Measurements from ENCODE around the gene LGALS7. TPM values are rescaled to one million over a fixed set of nuclear protein-coding genes. Genes with fewer than 3 reads are reported as not detected.

LGALS7 gene
- total and polyA plus RNA-seq, 2 of the 13 experiments (the other 11 are each of a cell fraction or from before 2014, with no cell fraction given) = 0.73 TPM; not detected in 1

DNA sequence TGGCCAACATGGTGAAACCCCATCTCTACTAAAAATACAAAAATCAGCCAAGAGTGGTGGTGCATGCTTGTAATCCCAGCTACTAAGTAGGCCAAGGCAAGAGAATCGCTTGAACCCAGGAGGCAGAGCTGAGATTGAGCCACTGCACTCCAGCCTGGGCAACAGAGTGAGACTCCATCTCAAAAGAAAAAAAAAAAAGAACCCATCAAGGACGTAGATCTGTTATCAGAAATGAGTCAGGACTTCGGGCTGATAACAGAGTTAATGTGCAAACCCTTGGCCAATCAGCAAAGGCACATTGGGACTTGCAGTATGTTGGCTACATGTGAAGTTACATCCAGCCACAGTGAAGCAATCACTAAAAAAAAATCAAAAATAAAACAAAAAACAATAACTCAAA lies 10.9 kb upstream of the LGALS7 start (continued):
- TF ChIP-seq, protein P1, sequence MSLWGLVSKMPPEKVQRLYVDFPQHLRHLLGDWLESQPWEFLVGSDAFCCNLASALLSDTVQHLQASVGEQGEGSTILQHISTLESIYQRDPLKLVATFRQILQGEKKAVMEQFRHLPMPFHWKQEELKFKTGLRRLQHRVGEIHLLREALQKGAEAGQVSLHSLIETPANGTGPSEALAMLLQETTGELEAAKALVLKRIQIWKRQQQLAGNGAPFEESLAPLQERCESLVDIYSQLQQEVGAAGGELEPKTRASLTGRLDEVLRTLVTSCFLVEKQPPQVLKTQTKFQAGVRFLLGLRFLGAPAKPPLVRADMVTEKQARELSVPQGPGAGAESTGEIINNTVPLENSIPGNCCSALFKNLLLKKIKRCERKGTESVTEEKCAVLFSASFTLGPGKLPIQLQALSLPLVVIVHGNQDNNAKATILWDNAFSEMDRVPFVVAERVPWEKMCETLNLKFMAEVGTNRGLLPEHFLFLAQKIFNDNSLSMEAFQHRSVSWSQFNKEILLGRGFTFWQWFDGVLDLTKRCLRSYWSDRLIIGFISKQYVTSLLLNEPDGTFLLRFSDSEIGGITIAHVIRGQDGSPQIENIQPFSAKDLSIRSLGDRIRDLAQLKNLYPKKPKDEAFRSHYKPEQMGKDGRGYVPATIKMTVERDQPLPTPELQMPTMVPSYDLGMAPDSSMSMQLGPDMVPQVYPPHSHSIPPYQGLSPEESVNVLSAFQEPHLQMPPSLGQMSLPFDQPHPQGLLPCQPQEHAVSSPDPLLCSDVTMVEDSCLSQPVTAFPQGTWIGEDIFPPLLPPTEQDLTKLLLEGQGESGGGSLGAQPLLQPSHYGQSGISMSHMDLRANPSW (CRISPR knock-in tag; IDR thresholded peaks at IDR 0.05; ENCODE audit: borderline replicate concordance) = no peak
- TF ChIP-seq NCOA1 (CRISPR knock-in tag; IDR thresholded peaks at IDR 0.05) (no peak), ZNF501 (CRISPR knock-in tag; IDR thresholded peaks at IDR 0.05) (no peak), ZNF878 (CRISPR knock-in tag; IDR thresholded peaks at IDR 0.05) (no peak), DNMT1 (CRISPR knock-in tag; IDR thresholded peaks at IDR 0.05) (no peak), ZNF34 (CRISPR knock-in tag; IDR thresholded peaks at IDR 0.05; ENCODE audit: borderline replicate concordance) (no peak), ZSCAN31 (CRISPR knock-in tag; IDR thresholded peaks at IDR 0.05; ENCODE audit: low read depth) (no peak), ZNF263 (CRISPR knock-in tag; IDR thresholded peaks at IDR 0.05) (no peak), ZNF253 (CRISPR knock-in tag; IDR thresholded peaks at IDR 0.05; ENCODE audit: borderline replicate concordance) (no peak), ZNF382 (CRISPR knock-in tag; IDR thresholded peaks at IDR 0.05; ENCODE audit: borderline replicate concordance) (no peak), ZC3H4 (CRISPR knock-in tag; IDR thresholded peaks at IDR 0.05; ENCODE audit: borderline replicate concordance) (no peak), ZNF607 (CRISPR knock-in tag; IDR thresholded peaks at IDR 0.05; ENCODE audit: borderline replicate concordance) (no peak), HES4 (CRISPR knock-in tag; IDR thresholded peaks at IDR 0.05; ENCODE audit: borderline replicate concordance) (no peak), HNF4G (IDR thresholded peaks at IDR 0.05; ENCODE audit: borderline replicate concordance, low read depth, low read length) (no peak), HNF4G (CRISPR knock-in tag; IDR thresholded peaks at IDR 0.05; ENCODE audit: borderline replicate concordance, low read depth) (no peak), FOXP1 (IDR thresholded peaks at IDR 0.05) (no peak), FOXP1 (CRISPR knock-in tag; IDR thresholded peaks at IDR 0.05) (no peak)
- TF ChIP-seq, protein P2, sequence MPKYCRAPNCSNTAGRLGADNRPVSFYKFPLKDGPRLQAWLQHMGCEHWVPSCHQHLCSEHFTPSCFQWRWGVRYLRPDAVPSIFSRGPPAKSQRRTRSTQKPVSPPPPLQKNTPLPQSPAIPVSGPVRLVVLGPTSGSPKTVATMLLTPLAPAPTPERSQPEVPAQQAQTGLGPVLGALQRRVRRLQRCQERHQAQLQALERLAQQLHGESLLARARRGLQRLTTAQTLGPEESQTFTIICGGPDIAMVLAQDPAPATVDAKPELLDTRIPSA (CRISPR knock-in tag; IDR thresholded peaks at IDR 0.05; ENCODE audit: borderline replicate concordance) = no peak
- TF ChIP-seq, protein P3, sequence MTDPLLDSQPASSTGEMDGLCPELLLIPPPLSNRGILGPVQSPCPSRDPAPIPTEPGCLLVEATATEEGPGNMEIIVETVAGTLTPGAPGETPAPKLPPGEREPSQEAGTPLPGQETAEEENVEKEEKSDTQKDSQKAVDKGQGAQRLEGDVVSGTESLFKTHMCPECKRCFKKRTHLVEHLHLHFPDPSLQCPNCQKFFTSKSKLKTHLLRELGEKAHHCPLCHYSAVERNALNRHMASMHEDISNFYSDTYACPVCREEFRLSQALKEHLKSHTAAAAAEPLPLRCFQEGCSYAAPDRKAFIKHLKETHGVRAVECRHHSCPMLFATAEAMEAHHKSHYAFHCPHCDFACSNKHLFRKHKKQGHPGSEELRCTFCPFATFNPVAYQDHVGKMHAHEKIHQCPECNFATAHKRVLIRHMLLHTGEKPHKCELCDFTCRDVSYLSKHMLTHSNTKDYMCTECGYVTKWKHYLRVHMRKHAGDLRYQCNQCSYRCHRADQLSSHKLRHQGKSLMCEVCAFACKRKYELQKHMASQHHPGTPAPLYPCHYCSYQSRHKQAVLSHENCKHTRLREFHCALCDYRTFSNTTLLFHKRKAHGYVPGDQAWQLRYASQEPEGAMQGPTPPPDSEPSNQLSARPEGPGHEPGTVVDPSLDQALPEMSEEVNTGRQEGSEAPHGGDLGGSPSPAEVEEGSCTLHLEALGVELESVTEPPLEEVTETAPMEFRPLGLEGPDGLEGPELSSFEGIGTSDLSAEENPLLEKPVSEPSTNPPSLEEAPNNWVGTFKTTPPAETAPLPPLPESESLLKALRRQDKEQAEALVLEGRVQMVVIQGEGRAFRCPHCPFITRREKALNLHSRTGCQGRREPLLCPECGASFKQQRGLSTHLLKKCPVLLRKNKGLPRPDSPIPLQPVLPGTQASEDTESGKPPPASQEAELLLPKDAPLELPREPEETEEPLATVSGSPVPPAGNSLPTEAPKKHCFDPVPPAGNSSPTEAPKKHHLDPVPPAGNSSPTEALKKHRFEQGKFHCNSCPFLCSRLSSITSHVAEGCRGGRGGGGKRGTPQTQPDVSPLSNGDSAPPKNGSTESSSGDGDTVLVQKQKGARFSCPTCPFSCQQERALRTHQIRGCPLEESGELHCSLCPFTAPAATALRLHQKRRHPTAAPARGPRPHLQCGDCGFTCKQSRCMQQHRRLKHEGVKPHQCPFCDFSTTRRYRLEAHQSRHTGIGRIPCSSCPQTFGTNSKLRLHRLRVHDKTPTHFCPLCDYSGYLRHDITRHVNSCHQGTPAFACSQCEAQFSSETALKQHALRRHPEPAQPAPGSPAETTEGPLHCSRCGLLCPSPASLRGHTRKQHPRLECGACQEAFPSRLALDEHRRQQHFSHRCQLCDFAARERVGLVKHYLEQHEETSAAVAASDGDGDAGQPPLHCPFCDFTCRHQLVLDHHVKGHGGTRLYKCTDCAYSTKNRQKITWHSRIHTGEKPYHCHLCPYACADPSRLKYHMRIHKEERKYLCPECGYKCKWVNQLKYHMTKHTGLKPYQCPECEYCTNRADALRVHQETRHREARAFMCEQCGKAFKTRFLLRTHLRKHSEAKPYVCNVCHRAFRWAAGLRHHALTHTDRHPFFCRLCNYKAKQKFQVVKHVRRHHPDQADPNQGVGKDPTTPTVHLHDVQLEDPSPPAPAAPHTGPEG (CRISPR knock-in tag; IDR thresholded peaks at IDR 0.05) = no peak
- TF ChIP-seq, protein P4, sequence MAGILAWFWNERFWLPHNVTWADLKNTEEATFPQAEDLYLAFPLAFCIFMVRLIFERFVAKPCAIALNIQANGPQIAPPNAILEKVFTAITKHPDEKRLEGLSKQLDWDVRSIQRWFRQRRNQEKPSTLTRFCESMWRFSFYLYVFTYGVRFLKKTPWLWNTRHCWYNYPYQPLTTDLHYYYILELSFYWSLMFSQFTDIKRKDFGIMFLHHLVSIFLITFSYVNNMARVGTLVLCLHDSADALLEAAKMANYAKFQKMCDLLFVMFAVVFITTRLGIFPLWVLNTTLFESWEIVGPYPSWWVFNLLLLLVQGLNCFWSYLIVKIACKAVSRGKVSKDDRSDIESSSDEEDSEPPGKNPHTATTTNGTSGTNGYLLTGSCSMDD (CRISPR knock-in tag; IDR thresholded peaks at IDR 0.05) = no peak

Measured in HepG2 (cell line).